Measurements from ENCODE around the gene DNAJA2.
"Not testable (repeated sequence)": the region's sequence is repeated elsewhere in the genome, so short reads cannot be mapped to it uniquely, and the experiment has no call there.

DNAJA2 gene

DNA sequence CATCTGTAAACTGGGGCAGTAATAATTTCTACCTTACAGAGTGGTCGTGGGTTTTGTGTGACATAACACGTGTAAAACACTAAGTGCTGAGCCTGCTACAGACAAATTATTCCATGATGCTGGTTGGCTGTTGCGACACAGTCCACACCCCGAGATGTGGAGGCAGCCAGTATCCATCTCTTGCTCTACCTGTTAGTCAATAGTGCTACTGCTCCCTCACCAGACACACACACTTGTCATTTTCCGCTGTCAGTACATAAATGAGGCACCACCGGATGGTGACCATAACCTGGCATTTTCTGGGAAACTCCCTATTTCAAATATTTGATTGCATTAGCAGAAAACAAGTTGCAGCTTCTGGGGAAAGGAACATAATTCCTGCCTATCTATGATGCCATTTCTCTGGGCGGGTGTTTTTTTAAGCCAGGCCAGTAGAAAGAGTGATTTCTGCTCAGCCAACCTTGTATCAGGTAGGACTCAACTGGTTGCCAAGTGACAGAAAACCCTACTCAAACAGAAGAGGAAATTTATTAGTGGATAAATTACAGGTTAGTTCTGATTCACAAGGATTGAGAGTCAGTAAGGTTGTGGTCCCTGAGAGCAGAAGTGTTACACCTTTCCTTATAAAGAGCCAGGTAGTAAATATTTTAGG, 24.1 kb downstream of the DNAJA2 start:
- DNase-seq (ENCODE audit: low read depth), result no peak
- TF ChIP-seq, protein P1, sequence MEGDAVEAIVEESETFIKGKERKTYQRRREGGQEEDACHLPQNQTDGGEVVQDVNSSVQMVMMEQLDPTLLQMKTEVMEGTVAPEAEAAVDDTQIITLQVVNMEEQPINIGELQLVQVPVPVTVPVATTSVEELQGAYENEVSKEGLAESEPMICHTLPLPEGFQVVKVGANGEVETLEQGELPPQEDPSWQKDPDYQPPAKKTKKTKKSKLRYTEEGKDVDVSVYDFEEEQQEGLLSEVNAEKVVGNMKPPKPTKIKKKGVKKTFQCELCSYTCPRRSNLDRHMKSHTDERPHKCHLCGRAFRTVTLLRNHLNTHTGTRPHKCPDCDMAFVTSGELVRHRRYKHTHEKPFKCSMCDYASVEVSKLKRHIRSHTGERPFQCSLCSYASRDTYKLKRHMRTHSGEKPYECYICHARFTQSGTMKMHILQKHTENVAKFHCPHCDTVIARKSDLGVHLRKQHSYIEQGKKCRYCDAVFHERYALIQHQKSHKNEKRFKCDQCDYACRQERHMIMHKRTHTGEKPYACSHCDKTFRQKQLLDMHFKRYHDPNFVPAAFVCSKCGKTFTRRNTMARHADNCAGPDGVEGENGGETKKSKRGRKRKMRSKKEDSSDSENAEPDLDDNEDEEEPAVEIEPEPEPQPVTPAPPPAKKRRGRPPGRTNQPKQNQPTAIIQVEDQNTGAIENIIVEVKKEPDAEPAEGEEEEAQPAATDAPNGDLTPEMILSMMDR (IDR thresholded peaks at IDR 0.05; ENCODE audit: low read depth, low read length, missing control alignments), result no peak
- H3K4me3 ChIP-seq (ENCODE audit: low read depth, low read length), result no peak overlapping the region

DNA sequence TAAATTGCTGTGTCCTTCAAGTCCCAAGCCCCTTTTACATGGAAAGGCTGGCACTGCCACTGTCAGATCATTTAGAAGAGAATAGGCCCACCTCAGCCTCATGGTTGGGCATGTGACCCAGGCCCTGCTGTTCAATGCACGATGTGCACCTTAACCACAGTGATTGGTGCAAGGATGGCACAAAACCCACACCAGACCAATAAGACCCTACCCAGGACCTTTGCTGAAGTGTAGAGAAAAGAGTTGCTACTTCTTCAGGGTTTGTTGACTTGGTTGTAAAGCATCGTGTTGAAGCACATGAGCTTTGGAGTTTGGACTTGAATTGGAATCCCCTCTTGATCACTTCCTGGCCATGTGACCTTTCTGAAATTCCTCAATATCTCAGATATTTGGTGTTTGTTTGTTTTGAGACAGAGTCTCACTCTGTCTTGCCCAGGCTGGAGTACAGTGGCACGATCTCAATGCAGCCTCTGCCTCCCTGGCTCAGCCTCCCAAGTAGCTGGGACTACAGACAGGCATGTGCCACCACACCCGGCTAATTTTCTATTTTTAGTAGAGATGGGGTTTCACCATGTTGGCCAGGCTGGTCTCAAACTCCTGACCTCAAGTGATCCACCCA, 24.8 kb downstream of the DNAJA2 start:
- DNase-seq (ENCODE audit: low read depth), result no peak
- TF ChIP-seq, protein P1 (IDR thresholded peaks at IDR 0.05; ENCODE audit: low read depth, low read length, missing control alignments), result no peak
- H3K4me3 ChIP-seq (ENCODE audit: low read depth, low read length), result no peak overlapping the region

DNA sequence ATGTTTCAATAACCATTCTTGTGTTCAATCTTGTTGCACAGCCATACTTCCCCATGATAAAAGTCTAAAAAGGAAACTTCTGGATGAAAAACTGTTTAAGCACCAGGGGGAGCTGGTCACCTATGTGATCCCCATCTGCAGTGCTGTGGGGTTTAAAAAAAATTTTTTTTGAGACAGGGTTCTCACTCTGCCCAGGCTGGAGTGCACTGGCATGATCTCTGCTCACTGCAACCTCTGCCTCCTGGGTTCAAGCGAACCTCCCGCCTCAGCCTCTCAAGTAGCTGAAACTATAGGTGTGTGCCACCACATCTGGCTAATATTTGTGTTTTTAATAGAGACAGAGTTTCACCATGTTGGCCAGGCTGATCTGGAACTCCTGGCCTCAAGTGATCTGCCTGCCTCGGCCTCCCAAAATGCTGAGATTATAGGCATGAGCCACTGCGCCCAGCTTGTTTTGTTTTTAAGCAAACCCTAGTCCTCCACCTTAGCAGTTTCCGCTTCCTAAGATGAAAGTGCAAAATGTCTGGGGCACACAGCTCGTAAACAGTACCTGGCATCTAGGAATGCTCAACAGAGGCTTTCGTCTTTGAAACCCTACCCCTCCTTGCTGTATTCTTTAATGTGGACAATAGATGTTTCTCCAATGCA, 25.4 kb downstream of the DNAJA2 start:
- no peak for DNase-seq (ENCODE audit: low read depth)
- H3K4me3 ChIP-seq (ENCODE audit: low read depth, low read length), result no peak overlapping the region
- TF ChIP-seq, protein P1 (IDR thresholded peaks at IDR 0.05; ENCODE audit: low read depth, low read length, missing control alignments), result peak; percentile 64

GRCh38 chr16:46944713-46945112, 28.8 kb downstream of the DNAJA2 start:
- DNase-seq (ENCODE audit: low read depth), result not testable (repeated sequence)

GRCh38 chr16:46937536-46937935, 35.9 kb downstream of the DNAJA2 start:
- DNase-seq (ENCODE audit: low read depth), result no peak
- TF ChIP-seq, protein P1 (IDR thresholded peaks at IDR 0.05; ENCODE audit: low read depth, low read length, missing control alignments), result no peak

More at GRCh38 chr16:46944713-46945112, 28.8 kb downstream of the DNAJA2 start:
- not testable (repeated sequence) for H3K4me3 ChIP-seq (ENCODE audit: low read depth, low read length)

DNA sequence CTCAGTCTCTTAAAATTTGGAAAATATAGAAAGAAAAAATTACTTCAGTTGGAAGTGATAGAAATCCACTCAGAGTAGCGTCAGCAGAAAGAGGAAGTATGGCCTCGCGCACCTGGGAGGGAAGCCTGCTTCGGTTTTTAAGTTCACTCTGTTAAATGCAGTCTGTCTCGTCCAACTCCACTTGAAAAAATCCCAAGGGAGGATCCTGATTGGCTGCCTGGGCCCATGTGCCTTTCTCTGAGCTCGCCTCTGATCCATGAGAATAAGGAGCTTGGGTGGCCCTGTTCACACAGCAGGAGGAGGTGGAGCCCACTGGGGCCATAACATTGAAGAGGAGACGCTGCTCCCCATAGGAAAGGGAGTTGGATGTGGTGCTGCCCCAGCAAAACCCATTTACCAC, 40.7 kb downstream of the DNAJA2 start:
- H3K4me3 ChIP-seq (ENCODE audit: low read depth, low read length), result no peak overlapping the region
- DNase-seq (ENCODE audit: low read depth), result peak; percentile 18
- TF ChIP-seq, protein P1 (IDR thresholded peaks at IDR 0.05; ENCODE audit: low read depth, low read length, missing control alignments), result no peak

More at GRCh38 chr16:46937536-46937935, 35.9 kb downstream of the DNAJA2 start:
- H3K4me3 ChIP-seq (ENCODE audit: low read depth, low read length), result no peak overlapping the region

DNA sequence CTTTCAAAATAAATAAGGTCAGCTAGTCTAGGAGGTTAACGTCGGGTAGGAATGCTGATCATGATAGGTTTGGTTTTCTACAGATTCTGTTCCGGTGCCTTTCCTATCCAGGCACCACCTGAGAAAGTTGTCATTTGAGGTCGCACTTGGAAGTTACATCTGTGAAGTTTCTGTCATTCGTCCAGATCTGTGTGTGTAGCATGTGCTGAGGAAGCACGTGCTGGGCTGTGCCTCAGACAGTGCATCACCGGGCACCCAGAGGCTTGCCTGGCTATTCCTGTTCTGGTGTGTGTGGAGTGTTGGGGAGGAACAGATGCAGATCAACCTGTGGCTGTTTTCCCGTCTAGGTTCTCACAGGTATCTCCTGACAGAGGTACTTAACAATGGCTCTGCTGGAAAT, 42.6 kb downstream of the DNAJA2 start:
- TF ChIP-seq, protein P1 (IDR thresholded peaks at IDR 0.05; ENCODE audit: low read depth, low read length, missing control alignments), result no peak
- DNase-seq (ENCODE audit: low read depth), result no peak
- no peak overlapping the region for H3K4me3 ChIP-seq (ENCODE audit: low read depth, low read length)
